Loucy (cell line): ENCODE measurements around the gene PRH2.
A peak's percentile ranks its signal among the peaks of the same experiment; 100 is the strongest.

Experiments
- H2AFZ ChIP-seq: fragments of 200-600 bp; sonication (generic); 2 replicates; pipeline ENCODE4 v1.6.0; 2016; ENCODE audit warnings: antibody characterized with exemption, mild to moderate bottlenecking, low read length, moderate library complexity
- H3F3A ChIP-seq: fragments of 200-600 bp; 2 replicates; pipeline ENCODE4 v1.6.0; 2016; ENCODE audit warnings: antibody characterized with exemption, low read depth, mild to moderate bottlenecking
- H3K27me3 ChIP-seq: fragments of 200-600 bp; sonication (generic); 2 replicates; pipeline ENCODE4 v1.6.1; 2014; ENCODE audit warnings: low read length, mild to moderate bottlenecking; ENCODE audit not compliant: insufficient read depth, poor library complexity, severe bottlenecking
- H3K36me3 ChIP-seq: fragments of 200-600 bp; sonication (generic); 2 replicates; pipeline ENCODE4 v1.6.1; 2016; ENCODE audit warnings: low read length; ENCODE audit not compliant: insufficient read depth
- H3K4me1 ChIP-seq: fragments of 200-600 bp; sonication (generic); 2 replicates; pipeline ENCODE4 v1.5.1; 2014; ENCODE audit warnings: low read length, mild to moderate bottlenecking; ENCODE audit not compliant: insufficient read depth, poor library complexity, severe bottlenecking
- H3K4me2 ChIP-seq: fragments of 200-600 bp; sonication (generic); 2 replicates; pipeline ENCODE4 v1.6.0; 2014; ENCODE audit warnings: antibody characterized with exemption, low read length, low read depth, mild to moderate bottlenecking; ENCODE audit not compliant: poor library complexity, severe bottlenecking
- H3K4me3 ChIP-seq: fragments of 200-600 bp; sonication (generic); 2 replicates; pipeline ENCODE4 v1.5.1; 2014; ENCODE audit warnings: low read length, mild to moderate bottlenecking, mixed read lengths; ENCODE audit not compliant: poor library complexity, severe bottlenecking
- H3K79me2 ChIP-seq: fragments of 200-600 bp; sonication (generic); 2 replicates; pipeline ENCODE4 v1.6.1; 2014; ENCODE audit warnings: low read length; ENCODE audit not compliant: insufficient read depth
- H3K9ac ChIP-seq: fragments of 200-600 bp; sonication (generic); 2 replicates; pipeline ENCODE4 v1.6.0; 2014; ENCODE audit warnings: mild to moderate bottlenecking, low read depth, low read length, moderate library complexity; ENCODE audit not compliant: poor library complexity, severe bottlenecking
- H3K9me2 ChIP-seq: fragments of 200-600 bp; sonication (generic); replicated peaks from 2 replicates; pipeline ENCODE4 v1.6.1; 2016; ENCODE audit warnings: low read depth, low read length, mixed read lengths
- H3K9me3 ChIP-seq: fragments of 200-600 bp; sonication (generic); 2 replicates; pipeline ENCODE4 v1.6.1; 2014; ENCODE audit warnings: mild to moderate bottlenecking, antibody characterized with exemption, low read length, low read depth; ENCODE audit not compliant: insufficient read depth
- H4K20me1 ChIP-seq: fragments of 200-600 bp; sonication (generic); 2 replicates; pipeline ENCODE4 v1.6.0; 2014; ENCODE audit warnings: antibody characterized with exemption, low read length, mild to moderate bottlenecking; ENCODE audit not compliant: insufficient read depth, poor library complexity, severe bottlenecking
- EZH2phosphoT487 ChIP-seq: fragments of 200-600 bp; IDR thresholded peaks from 2 replicates; pipeline ENCODE4 v1.6.1; 2018; ENCODE audit warnings: antibody characterized with exemption, mild to moderate bottlenecking, moderate library complexity, borderline replicate concordance
- TF ChIP-seq, protein P1 (sequence below): fragments of 200-600 bp; sonication (generic); conservative IDR thresholded peaks from 2 replicates; pipeline ENCODE4 v1.5.1; 2014; ENCODE audit warnings: mild to moderate bottlenecking, antibody characterized with exemption, low read length

PRH2 gene

DNA sequence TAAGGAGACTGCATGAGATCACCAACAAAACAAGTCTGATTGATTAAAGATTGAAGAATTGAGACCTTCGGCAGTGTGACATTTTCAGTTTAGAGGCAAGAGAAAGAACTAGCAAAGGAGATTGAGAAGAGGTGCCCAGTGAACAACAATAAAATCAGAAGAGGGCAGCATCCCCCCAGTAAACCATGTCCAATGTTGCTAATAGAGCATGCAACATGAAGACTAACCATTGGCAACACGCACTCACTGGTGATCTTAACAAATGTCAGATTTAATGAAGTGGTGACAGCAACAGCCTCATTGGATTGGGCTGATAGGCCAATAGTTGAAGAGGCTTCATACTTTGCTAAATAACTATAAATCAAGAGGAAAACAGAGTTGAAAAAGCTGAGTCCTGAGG is 30.8 kb downstream of the PRH2 start:
- Histone ChIP-seq H3K4me3 (no peak overlapping the region), H3K9ac (no peak overlapping the region), H3K9me2 (no peaks in the 10 kb centered on the region), H3K9me3 (no peaks in the 10 kb centered on the region), H3K27me3 (no peaks in the 10 kb centered on the region), H3K4me1 (no peaks in the 10 kb centered on the region), H3K36me3 (no peaks in the 10 kb centered on the region), H4K20me1 (no peaks in the 10 kb centered on the region), H3K4me2 (no peak overlapping the region), H3F3A (no peaks in the 10 kb centered on the region), H3K79me2 (no peaks in the 10 kb centered on the region), H2AFZ (no peak overlapping the region)
- TF ChIP-seq, protein P1, sequence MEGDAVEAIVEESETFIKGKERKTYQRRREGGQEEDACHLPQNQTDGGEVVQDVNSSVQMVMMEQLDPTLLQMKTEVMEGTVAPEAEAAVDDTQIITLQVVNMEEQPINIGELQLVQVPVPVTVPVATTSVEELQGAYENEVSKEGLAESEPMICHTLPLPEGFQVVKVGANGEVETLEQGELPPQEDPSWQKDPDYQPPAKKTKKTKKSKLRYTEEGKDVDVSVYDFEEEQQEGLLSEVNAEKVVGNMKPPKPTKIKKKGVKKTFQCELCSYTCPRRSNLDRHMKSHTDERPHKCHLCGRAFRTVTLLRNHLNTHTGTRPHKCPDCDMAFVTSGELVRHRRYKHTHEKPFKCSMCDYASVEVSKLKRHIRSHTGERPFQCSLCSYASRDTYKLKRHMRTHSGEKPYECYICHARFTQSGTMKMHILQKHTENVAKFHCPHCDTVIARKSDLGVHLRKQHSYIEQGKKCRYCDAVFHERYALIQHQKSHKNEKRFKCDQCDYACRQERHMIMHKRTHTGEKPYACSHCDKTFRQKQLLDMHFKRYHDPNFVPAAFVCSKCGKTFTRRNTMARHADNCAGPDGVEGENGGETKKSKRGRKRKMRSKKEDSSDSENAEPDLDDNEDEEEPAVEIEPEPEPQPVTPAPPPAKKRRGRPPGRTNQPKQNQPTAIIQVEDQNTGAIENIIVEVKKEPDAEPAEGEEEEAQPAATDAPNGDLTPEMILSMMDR = peak; percentile 30
- no peak for TF ChIP-seq EZH2phosphoT487

DNA sequence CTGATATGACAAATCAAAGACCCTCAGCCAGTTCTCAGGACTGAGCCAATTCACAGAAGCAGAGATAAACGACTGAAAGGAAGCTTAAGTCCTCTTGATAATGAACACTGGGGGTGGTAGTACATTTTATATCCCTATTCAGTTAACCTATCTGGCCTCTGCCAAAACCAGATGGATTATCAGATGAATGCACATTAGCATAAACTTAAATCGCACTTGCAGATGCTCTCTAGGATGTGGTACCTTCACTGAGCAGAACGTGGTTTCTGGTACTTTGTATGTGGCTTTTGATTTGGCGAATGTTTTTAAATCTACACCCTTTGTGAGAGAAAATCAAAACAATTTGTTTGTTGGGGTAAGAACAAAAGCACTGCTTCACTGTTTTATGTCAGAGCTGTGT is 31.2 kb downstream of the PRH2 start:
- Histone ChIP-seq H3K36me3 (no peaks in the 10 kb centered on the region), H3K27me3 (no peaks in the 10 kb centered on the region), H3K4me3 (no peak overlapping the region), H3K9ac (no peak overlapping the region), H3K79me2 (no peaks in the 10 kb centered on the region), H3K4me2 (no peak overlapping the region), H3F3A (no peaks in the 10 kb centered on the region), H2AFZ (no peak overlapping the region), H4K20me1 (no peaks in the 10 kb centered on the region), H3K9me2 (no peaks in the 10 kb centered on the region), H3K4me1 (no peaks in the 10 kb centered on the region), H3K9me3 (no peaks in the 10 kb centered on the region)
- TF ChIP-seq EZH2phosphoT487 = no peak
- TF ChIP-seq, protein P1 = no peak

DNA sequence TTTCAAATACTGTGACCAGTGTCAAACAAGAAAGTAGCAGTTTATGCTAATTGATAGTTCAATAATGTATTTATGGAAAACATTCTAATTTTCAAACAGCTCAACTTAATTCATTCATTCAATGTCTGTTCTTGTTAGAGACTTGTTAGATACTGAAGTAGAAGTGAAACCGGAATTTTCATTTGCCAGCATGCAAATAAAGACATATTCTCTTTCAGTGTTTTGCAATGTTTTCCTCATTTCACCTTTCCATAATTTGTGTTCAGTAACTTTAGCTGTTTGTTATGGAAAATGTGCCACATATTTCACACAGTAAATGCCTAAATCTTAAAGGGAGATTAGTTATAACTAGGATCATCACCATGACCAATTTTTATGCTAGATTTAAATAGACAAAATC is 36.4 kb downstream of the PRH2 start:
- Histone ChIP-seq H3K27me3 (no peaks in the 10 kb centered on the region), H4K20me1 (no peaks in the 10 kb centered on the region), H3K4me3 (no peak overlapping the region), H3K9ac (no peak overlapping the region), H3K79me2 (no peaks in the 10 kb centered on the region), H3F3A (no peaks in the 10 kb centered on the region), H3K36me3 (no peaks in the 10 kb centered on the region), H3K4me2 (no peak overlapping the region), H3K4me1 (no peaks in the 10 kb centered on the region), H2AFZ (no peak overlapping the region), H3K9me3 (no peaks in the 10 kb centered on the region), H3K9me2 (no peaks in the 10 kb centered on the region)
- TF ChIP-seq EZH2phosphoT487 = no peak
- TF ChIP-seq, protein P1 = no peak
